ENCODE results near the gene TNIK. TPM values are rescaled to one million over a fixed set of nuclear protein-coding genes. Genes with fewer than 3 reads are reported as not detected.
"Not testable (repeated sequence)": the region's sequence is repeated elsewhere in the genome, so short reads cannot be mapped to it uniquely, and the experiment has no call there.

TNIK gene
- total RNA-seq, 1 experiment from 2014 or later, result 14.8 TPM

GRCh38 chr3:171257251-171258203, 202.7 kb downstream of the TNIK start:
- DNase-seq, result no peak
- Histone ChIP-seq H3K4me1 (no peaks in the 10 kb centered on the region), H3K36me3 (no peaks in the 10 kb centered on the region), H3K4me3 (no peak overlapping the region), H3K9me3 (replicated peaks) (no peaks in the 10 kb centered on the region), H3K27ac (no peak overlapping the region), H3K27me3 (no peaks in the 10 kb centered on the region)

- no peak overlapping the region for H3K27ac ChIP-seq
- H3K4me1 ChIP-seq, result no peaks in the 10 kb centered on the region
- DNase-seq, result no peak
- no peak overlapping the region for H3K4me3 ChIP-seq
- no peaks in the 10 kb centered on the region for H3K9me3 ChIP-seq (replicated peaks)
- H3K27me3 ChIP-seq, result no peaks in the 10 kb centered on the region
- no peaks in the 10 kb centered on the region for H3K36me3 ChIP-seq
Observed at GRCh38 chr3:171256445-171257250, 203.6 kb downstream of the TNIK start.

- H3K9me3 ChIP-seq (replicated peaks), result no peaks in the 10 kb centered on the region
- no peak for DNase-seq
- no peaks in the 10 kb centered on the region for H3K36me3 ChIP-seq
- no peaks in the 10 kb centered on the region for H3K27me3 ChIP-seq
- no peak overlapping the region for H3K4me3 ChIP-seq
- no peaks in the 10 kb centered on the region for H3K4me1 ChIP-seq
- H3K27ac ChIP-seq, result no peak overlapping the region
Observed at GRCh38 chr3:171255236-171255806, 204.9 kb downstream of the TNIK start.

DNA sequence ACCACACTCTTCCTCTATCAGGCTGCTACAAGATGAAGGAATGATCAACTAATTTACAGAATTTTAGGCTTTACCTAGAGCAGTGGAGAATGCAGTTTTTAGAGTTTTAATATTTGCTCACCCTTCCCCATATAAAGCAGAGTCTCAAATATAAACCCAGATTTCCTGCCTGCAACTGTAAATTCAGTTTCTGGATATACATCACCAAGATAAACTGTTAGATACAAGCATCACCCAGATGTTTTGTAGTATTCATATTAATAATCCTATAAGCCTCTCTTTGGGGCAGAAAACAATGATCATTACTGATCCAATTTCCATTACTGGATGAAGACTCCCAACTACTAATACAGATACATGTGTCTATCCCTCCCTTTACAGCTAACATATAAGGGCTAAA, 205.9 kb downstream of the TNIK start:
- no peak for DNase-seq
- Histone ChIP-seq H3K9me3 (replicated peaks) (no peaks in the 10 kb centered on the region), H3K27ac (no peak overlapping the region), H3K36me3 (no peaks in the 10 kb centered on the region), H3K4me1 (no peaks in the 10 kb centered on the region), H3K27me3 (no peaks in the 10 kb centered on the region), H3K4me3 (no peak overlapping the region)

DNA sequence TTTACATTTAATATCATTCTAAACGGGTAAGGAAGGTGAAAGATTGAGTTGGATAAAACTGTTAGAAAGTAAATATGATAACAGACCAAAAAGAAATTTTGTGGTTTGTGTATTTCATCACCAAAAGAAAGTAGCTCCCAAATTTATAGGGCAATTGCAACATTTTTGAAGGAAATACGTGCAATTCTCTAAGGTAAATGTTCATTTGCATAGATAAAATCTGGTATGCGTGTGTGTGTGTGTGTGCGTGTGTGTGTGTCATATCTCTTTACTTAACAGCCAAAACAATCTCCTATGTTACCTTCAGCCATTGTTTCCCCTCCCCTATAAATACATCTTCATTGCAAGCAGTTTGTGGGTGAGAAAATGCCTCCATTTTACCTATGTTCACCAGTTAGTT, 208.4 kb downstream of the TNIK start:
- DNase-seq, result no peak
- Histone ChIP-seq H3K27ac (no peak overlapping the region), H3K27me3 (no peaks in the 10 kb centered on the region), H3K9me3 (replicated peaks) (no peaks in the 10 kb centered on the region), H3K4me3 (no peak overlapping the region), H3K4me1 (no peaks in the 10 kb centered on the region), H3K36me3 (no peaks in the 10 kb centered on the region)

DNA sequence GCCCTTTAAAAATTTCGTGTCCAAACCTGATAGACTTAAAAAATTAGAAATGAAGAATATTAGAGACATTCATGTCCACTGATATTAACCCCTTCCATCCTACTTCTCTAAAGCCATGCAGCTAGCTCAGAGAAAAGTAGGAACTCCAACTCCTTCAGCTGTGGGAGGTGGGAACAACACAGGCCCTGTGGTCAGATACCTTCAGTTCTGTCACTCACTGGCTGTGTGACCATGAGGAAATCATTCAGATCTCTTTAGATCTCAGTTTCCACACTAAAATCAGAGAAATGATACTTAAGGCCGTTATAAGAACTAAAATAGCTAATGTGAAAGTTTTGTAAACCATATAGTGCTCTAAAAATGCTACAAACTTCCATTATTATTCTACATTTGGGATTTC, 209.8 kb downstream of the TNIK start:
- H3K27me3 ChIP-seq, result no peaks in the 10 kb centered on the region
- H3K9me3 ChIP-seq (replicated peaks), result no peaks in the 10 kb centered on the region
- no peak overlapping the region for H3K27ac ChIP-seq
- no peaks in the 10 kb centered on the region for H3K4me1 ChIP-seq
- H3K36me3 ChIP-seq, result no peaks in the 10 kb centered on the region
- no peak overlapping the region for H3K4me3 ChIP-seq
- DNase-seq, result no peak

DNA sequence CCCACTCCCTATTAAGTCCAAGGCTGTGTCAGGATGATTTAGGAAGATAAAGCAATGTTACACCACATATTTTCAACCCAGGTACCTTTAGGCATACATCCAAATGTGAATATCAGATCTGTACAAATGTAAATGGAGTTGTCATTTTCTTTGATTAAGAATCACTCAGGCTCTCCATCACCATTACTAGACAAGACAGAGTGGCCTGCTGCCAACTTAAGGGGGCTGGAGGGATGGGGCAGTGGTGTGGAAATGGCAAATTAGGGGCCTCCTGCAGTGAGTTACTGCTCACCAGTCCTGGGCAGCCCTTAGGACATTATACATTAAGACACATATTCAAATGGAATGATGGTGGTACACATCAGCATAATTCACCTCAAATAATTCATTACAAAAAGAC, 211.0 kb downstream of the TNIK start:
- Histone ChIP-seq H3K27me3 (no peaks in the 10 kb centered on the region), H3K36me3 (no peaks in the 10 kb centered on the region)
- no peak for DNase-seq

DNA sequence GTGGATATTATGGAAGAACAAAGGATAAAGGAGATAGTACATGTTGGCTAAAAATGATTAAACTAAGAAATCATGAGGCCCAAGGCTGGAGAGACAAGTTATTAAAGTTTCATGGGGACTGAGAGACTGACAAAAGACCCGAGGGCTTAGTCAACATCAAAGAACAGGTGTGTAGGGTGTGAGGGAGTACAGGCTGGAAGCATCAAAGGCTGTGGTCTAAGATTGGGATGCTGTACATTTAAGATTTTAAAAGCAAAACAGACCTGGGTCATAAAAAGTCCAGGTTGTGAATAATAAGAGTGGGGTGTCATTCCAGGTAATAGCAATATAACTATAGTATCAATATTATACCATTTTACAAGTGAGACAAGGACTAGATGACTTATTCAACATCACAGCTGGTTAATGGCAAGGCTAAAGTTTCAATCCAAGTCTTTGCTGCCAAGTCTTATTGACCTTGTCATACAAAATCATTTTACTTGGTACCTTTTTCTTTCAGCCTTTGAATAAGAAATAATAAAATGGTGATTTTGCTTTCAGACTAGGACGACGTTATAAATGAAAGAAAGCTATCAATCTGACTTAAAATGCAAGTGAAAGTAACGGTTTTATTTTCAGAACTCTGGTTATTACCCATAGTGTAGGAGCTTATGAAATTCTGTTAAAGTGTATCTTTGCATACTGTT, 211.6 kb downstream of the TNIK start:
- Histone ChIP-seq H3K27ac (no peak overlapping the region), H3K36me3 (no peaks in the 10 kb centered on the region), H3K27me3 (no peaks in the 10 kb centered on the region), H3K4me3 (no peak overlapping the region), H3K4me1 (no peaks in the 10 kb centered on the region), H3K9me3 (replicated peaks) (no peaks in the 10 kb centered on the region)
- DNase-seq, result no peak

More for the DNA sequence above, 211.0 kb downstream of the TNIK start:
- Histone ChIP-seq H3K9me3 (replicated peaks) (no peaks in the 10 kb centered on the region), H3K4me3 (no peak overlapping the region), H3K4me1 (no peaks in the 10 kb centered on the region), H3K27ac (no peak overlapping the region)

DNA sequence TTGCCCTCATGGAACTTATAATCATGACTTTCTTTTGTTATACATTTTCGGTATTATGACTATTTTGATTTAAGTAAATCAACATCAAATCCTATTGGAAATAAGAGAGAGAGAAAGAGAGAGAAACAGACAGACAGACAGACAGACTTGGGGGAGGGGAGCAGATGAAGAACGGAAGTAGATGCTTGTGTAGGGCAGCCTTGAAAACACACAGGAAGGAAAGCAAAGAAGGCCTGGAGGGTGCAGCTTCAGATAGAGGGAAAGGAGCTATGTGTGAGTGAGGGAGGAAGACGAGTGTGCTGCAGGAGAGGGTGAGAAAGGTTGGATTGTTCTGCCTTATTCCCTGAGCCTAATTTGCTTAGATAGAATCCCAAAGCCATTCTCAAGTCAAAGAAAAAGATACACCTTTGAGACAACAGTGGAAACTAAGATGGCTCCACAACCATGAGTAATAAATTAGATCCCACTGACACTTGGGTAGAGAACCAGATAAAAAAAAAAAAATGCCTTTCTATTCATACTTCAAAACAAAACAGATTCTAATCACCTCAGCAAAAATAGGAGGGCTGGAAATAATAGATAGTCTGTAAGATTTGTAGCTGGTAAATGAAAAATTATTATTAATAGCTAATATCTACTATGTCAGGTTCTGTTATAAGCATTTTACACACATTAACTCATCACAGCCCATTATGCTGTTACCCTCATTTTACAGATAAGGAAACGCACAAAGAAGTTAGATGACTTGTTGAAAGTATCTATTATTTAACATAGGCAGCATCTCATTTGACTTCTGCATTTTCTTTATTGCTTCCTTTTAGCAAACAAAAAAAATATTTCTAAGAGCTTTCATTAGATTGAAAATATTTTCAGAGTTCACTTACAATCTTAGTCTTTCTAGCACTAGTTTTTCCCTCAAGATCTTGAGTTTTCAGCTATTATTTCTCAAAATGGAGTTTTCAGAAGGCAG, 214.1 kb downstream of the TNIK start:
- no peak for DNase-seq
- no peaks in the 10 kb centered on the region for H3K27me3 ChIP-seq
- H3K36me3 ChIP-seq, result no peaks in the 10 kb centered on the region
- no peaks in the 10 kb centered on the region for H3K9me3 ChIP-seq (replicated peaks)
- no peak overlapping the region for H3K4me3 ChIP-seq
- H3K27ac ChIP-seq, result no peak overlapping the region
- no peaks in the 10 kb centered on the region for H3K4me1 ChIP-seq

DNA sequence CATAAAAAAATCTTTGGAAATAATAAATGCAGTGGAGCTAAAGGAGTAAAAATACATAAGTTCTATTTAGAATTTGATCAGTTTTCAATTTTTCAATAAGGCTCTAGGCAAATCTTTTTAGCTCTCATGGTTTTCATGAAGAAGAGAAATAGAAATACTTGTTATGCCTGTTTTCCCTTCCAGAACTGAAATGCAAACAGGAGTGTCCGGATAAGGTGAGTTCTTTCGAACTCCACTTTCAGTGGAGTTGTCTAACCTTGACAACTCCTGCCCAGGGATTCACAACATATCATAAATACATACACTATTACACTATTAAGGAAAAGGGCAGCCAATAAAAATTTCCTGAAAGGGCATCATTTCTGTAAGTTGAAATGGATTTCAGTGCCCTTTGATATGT, 217.3 kb downstream of the TNIK start:
- no peaks in the 10 kb centered on the region for H3K4me1 ChIP-seq
- no peaks in the 10 kb centered on the region for H3K9me3 ChIP-seq (replicated peaks)
- no peak for DNase-seq
- H3K36me3 ChIP-seq, result no peaks in the 10 kb centered on the region
- H3K27ac ChIP-seq, result no peak overlapping the region
- H3K27me3 ChIP-seq, result no peaks in the 10 kb centered on the region
- no peak overlapping the region for H3K4me3 ChIP-seq

DNA sequence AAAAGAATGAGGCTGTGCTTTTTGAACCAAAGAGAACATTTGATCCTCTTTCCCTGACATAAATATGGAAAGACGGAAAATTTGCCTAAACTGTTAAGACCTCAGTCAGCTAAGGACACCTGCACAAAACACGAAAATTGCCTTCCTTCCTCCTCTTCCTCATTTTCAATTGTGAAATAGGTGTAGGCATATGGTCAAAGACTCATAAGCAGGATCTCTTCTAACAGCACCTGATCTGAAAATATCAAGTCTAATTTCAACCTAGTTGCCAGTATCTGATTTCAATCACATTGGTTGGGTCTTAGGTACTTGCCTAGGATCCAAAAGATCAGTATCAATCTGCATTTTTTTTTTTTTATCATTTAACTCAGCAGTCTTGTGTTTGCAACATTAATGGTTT, 218.0 kb downstream of the TNIK start:
- Histone ChIP-seq H3K4me1 (no peaks in the 10 kb centered on the region), H3K27me3 (no peaks in the 10 kb centered on the region), H3K4me3 (no peak overlapping the region), H3K9me3 (replicated peaks) (no peaks in the 10 kb centered on the region), H3K36me3 (no peaks in the 10 kb centered on the region), H3K27ac (no peak overlapping the region)
- no peak for DNase-seq

- not testable (repeated sequence) for H3K36me3 ChIP-seq; H3K27me3 ChIP-seq; H3K27ac ChIP-seq; H3K9me3 ChIP-seq (replicated peaks); H3K4me1 ChIP-seq; DNase-seq; H3K4me3 ChIP-seq
Observed at GRCh38 chr3:171241655-171242054, 218.6 kb downstream of the TNIK start.

- H3K27ac ChIP-seq, result no peak overlapping the region
- no peaks in the 10 kb centered on the region for H3K27me3 ChIP-seq
- no peaks in the 10 kb centered on the region for H3K36me3 ChIP-seq
- H3K4me3 ChIP-seq, result no peak overlapping the region
- H3K9me3 ChIP-seq (replicated peaks), result no peaks in the 10 kb centered on the region
- no peaks in the 10 kb centered on the region for H3K4me1 ChIP-seq
- no peak for DNase-seq
Observed at GRCh38 chr3:171240504-171240835, 219.7 kb downstream of the TNIK start.
